Right lobe of liver (tissue), 4 donors: ENCODE results near the gene KCTD2.
A peak's percentile ranks its signal among the peaks of the same experiment; 100 is the strongest.

Experiments
- POLR2A ChIP-seq: fragments of 450-650 bp; IDR thresholded peaks from one replicate; pipeline ENCODE4 v1.6.1; 2017; ENCODE audit warnings: antibody characterized with exemption, mild to moderate bottlenecking
- TF ChIP-seq, protein P1 (sequence below), 4 donors: fragments of 200-600 bp in 3 of 4; fragments of 450-650 bp in 1 of 4; IDR thresholded peaks; one replicate each; pipeline versions ENCODE4 v1.5.1 to v1.8.0; 2016 to 2022; ENCODE audit warnings: antibody characterized with exemption in 4 of 4, mild to moderate bottlenecking in 2 of 4
- donor health status: DM: no; HTN: no; CAD: no.
- donor health status: DM: no; HTN: no; CAD: no.
- donor health status: DM: no; HTN: yes; CAD: no.

DNA sequence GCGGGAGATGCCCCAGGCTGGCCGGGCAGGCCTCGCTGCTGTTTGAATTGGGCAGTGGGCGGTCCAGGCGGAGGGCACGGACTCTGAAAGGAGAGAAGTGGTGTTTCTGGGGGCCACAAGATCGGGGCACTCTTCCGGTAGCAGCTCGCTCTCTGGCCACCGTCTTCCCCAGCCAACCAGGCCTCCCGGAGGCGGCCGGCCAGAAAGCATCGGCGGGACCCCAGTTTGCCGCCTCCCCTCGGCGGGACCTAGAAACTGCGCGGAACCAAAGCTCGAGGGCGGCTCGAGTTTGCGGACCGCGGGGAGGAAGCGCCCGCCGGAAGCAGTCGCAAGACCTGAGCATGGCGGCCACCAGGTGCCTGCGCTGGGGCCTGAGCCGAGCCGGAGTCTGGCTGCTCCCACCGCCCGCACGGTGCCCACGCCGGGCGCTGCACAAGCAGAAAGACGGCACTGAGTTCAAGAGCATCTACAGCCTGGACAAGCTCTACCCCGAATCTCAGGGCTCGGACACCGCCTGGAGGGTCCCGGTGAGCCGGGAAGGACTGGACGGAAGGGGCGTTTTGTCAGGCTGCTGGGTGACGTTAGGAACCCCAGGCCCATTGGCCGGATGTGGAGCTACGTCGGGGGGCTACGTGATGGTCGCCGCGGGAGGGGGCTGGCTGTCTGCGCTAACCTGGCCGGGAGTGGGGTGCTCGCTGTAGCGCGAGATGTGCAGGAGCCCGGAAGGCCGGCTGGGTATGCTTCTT lies 34.5 kb upstream of the KCTD2 start, which contains the start of gene MRPL58:
- TF ChIP-seq, protein P1, sequence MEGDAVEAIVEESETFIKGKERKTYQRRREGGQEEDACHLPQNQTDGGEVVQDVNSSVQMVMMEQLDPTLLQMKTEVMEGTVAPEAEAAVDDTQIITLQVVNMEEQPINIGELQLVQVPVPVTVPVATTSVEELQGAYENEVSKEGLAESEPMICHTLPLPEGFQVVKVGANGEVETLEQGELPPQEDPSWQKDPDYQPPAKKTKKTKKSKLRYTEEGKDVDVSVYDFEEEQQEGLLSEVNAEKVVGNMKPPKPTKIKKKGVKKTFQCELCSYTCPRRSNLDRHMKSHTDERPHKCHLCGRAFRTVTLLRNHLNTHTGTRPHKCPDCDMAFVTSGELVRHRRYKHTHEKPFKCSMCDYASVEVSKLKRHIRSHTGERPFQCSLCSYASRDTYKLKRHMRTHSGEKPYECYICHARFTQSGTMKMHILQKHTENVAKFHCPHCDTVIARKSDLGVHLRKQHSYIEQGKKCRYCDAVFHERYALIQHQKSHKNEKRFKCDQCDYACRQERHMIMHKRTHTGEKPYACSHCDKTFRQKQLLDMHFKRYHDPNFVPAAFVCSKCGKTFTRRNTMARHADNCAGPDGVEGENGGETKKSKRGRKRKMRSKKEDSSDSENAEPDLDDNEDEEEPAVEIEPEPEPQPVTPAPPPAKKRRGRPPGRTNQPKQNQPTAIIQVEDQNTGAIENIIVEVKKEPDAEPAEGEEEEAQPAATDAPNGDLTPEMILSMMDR (IDR thresholded peaks at IDR 0.05) = peak; percentile 44 to 51 (median 46)
- TF ChIP-seq POLR2A = peak; percentile 52
